Activated CD8-positive, alpha-beta memory T cell treated with anti-CD3 and anti-CD28 coated beads for 1 hour (primary cell): Measurements from ENCODE around the gene PIP5K1A.
A peak's percentile ranks its signal among the peaks of the same experiment; 100 is the strongest.
"Not testable (repeated sequence)": the region's sequence is repeated elsewhere in the genome, so short reads cannot be mapped to it uniquely, and the experiment has no call there.

Experiments used
- DNase-seq, 2 donors: peaks; one replicate each; pipeline ENCODE4 v3.0.0-alpha.2; 2020; ENCODE audit warnings: low read depth in 1 of 2; ENCODE audit errors: extremely low read depth in 1 of 2

The PIP5K1A gene, protein sequence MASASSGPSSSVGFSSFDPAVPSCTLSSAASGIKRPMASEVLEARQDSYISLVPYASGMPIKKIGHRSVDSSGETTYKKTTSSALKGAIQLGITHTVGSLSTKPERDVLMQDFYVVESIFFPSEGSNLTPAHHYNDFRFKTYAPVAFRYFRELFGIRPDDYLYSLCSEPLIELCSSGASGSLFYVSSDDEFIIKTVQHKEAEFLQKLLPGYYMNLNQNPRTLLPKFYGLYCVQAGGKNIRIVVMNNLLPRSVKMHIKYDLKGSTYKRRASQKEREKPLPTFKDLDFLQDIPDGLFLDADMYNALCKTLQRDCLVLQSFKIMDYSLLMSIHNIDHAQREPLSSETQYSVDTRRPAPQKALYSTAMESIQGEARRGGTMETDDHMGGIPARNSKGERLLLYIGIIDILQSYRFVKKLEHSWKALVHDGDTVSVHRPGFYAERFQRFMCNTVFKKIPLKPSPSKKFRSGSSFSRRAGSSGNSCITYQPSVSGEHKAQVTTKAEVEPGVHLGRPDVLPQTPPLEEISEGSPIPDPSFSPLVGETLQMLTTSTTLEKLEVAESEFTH

DNA sequence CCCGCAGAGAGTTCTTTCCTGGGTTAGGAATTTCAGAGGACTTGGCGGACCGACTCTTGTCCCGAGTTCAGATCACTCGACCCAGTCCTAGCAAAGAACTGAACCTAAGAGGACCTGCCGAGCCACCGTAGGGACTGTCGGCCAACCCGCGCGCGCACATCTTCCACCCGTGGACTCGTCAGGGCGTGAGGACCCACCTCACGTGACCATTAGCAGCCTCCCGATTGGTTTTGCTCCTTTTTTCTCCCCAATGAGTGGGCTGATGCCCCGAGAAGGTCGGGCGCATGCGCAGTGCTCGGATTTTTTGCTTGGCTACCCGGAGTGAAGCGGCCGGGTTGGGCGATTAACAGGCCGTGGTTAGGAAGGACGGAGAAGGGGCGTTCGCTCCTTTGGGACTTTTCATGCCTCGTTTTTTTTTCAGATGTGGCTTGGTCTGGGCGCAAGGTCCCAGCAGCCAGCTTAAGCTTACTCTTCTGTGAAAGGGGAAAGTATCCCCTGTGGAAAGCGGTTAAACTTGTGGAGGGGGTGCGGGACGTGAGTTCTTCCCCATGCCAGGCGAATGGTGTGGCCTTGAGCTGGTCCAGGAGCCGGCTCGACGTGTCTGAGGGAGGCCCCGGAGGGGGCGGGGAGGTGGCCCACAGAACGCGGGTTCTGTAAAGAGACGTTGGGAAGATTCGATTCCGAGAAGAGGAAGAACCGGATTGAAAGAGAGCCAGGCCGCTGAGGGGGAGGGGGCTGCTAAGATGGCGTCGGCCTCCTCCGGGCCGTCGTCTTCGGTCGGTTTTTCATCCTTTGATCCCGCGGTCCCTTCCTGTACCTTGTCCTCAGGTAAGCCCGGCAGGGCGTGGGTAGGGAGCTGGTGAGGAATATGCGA lies at the start of gene PIP5K1A:
Gene PIP5K1A (plus strand): TSS at position 299 of the 874 bp plus-strand sequence. CDS start 445 bp downstream, at position 744.
- DNase-seq = peak; percentile 99

DNA sequence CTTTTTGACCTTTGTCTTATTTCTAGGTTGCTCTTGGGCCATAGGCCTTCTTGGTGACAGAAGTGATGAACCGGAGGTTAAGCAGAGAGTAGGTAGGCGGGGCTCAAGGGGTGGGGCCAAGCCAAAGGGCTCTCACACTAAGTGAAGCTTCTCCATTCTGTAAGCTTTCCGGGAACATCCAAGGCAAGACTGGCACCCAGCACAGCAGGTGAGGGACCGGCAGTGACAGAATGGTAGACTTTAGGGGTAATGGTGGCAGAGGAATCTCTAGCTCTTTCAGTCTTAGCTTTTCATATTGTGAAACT lies 41.9 kb upstream of the PIP5K1A start, which contains the start of gene TNFAIP8L2:
Gene TNFAIP8L2 (plus strand): TSS at position 135 of the 305 bp plus-strand sequence. CDS start 2,049 bp downstream, outside the sequence.
- DNase-seq = peak; percentile 35 to 58

DNA sequence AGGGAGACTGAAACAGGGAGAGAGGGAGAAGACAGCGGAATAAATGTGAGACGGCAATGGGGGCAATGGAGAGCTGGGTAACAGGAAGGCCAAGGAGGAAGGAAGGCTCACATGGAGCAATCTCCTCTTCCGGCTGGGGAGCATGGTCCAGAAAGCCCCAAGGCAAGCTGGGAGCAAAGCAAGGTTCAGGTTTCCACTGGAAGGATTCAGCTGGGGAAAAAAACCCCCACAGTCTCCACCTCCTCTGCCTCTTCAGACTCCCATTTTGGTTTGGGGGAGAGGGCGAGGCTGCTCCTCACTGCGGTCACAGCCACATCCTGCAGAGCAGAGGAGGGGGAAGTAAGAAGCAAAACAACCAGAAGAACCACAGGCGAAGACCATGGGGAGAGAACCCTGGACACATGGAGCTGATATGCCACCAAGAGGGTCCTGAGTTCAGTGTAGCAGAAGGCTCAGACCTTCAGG lies 41.3 kb upstream of the PIP5K1A start:
- peak in 1 of 2 donors; percentile 33 for DNase-seq

DNA sequence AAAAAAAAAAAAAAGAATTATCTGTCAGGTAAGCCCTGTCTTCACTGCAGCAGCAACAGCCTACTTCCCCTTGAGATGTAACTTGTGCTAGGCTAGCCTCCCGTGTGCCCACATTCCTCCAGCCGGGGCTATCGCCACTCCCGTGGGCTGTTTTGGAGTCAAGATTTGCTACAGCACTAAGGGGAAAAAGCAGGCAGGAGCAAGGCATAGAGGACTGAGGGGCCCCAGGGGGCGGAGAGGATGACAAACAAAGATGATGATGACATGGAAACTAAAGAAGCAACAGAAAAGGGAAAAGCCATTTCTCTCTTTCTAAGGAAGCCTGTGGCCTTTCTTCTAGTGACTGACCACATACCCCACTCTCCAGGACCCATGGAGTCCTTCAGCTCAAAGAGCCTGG lies 40.0 kb upstream of the PIP5K1A start:
- DNase-seq = no peak

DNA sequence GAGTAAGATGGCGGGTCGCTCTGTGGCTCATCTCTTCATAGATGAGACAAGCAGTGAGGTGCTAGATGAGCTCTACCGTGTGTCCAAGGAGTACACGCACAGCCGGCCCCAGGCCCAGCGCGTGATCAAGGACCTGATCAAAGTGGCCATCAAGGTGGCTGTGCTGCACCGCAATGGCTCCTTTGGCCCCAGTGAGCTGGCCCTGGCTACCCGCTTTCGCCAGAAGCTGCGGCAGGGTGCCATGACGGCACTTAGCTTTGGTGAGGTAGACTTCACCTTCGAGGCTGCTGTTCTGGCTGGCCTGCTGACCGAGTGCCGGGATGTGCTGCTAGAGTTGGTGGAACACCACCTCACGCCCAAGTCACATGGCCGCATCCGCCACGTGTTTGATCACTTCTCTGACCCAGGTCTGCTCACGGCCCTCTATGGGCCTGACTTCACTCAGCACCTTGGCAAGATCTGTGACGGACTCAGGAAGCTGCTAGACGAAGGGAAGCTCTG lies 39.6 kb upstream of the PIP5K1A start:
- DNase-seq = no peak

DNA sequence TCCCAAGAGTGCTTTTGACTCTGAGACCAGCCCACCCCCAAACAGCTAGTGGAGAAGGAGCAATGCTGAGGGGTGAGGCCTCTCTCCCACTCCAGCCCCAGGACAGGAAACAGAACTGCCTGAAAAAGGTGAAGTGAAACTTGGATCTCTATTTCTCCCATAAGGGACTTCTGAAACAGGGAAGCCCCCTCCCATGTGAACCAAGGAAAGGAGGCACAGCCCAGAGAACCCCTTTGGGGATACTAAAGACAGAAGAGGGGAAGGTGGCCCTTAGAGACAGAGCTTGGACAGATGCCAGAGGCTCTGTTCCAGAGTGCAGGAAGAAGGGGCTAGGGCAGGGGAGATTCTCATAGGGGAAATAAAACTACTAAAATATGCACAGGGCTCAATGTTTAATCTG lies 39.0 kb upstream of the PIP5K1A start:
- no peak for DNase-seq

DNA sequence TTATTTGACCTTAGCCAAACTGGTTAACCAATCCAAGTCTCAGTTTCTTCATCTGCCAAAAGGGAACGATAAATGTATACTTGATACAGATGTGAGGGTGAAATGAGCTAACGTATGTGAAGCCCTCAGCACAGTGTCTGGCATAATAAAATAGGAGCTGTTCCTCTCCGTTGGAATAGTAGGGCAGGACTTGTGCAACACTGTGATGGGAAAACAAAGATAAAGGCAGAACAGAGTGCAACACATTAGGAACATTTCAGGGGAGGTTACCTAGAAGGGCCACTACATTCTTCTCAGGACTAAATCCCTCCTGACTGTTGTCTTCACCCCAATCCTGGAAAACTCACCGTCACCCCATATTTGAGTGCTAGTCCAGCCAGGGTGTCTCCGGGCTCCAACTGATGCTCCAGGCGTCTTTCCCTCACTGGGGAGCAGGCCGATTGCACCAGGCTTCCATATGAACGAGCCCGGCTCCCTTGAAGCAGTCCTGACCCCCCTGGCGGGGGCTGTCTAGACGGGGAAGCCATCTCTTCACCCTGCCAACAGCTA lies 33.5 kb upstream of the PIP5K1A start:
- DNase-seq = no peak

DNA sequence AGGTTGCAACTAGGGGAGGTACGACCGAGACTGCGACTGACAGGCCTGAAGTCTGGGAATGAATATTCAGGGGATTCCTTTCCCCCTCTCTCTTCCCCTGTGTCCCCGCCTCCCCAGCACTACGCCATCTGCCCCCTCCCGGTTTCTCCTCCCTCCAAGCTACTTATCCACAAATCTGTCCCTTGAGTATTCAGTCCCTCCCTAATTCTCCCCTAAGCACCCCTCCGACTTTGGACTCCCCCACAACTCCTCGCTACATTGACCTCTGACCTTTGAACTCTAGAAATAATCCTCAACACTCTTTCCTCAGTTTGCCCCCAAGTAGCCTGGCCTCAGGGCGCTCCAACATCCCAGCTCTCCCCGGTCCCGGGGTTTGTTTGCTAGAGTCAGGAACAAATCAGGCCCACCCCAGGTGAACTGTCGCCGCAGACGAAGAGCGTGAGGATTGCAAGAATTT lies 33.0 kb upstream of the PIP5K1A start:
- DNase-seq = no peak

DNA sequence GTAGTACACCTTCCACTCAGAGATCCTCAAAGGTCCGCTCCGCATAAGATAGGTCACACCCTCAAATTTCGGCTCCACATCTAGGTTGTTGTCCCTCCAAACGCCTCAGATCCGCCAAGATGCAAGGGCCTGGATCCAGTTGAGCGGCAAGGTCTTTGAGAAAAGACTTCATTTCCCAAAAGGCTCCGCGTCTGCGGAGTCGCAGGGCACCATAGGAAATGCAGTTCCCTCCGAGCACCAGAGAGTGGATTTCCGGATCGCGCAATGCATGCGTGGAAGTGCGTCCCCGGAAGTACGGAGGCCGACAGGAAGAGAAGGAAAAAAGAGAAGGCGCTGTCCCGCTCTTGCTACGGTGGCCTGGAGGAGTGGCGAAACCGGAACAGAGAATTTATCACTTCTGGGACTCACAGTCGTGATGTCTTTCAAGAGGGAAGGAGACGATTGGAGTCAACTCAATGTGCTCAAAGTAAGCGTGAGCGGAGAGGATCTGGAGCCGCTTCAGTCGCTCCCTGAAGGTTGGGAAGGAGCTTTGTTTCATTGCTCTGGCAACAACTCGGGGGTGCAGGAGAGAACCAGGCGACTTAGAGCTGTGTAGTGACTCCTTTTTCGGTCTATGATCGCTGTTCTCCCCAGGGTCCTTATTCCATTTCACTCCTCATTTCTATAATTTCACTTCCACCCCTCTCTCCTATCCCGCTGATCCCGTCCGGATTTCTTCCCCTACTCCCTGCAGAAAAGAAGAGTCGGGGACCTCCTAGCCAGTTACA lies 32.4 kb upstream of the PIP5K1A start, which contains the start of the genes LYSMD1 and SCNM1:
Gene LYSMD1 (minus strand): TSS at position 165 of the 767 bp plus-strand sequence. CDS start 644 bp downstream, outside the sequence.
Gene SCNM1 (plus strand): TSS at position 407 of the 767 bp plus-strand sequence. CDS start 9 bp downstream, at position 416.
- DNase-seq = peak; percentile 88 to 89

DNA sequence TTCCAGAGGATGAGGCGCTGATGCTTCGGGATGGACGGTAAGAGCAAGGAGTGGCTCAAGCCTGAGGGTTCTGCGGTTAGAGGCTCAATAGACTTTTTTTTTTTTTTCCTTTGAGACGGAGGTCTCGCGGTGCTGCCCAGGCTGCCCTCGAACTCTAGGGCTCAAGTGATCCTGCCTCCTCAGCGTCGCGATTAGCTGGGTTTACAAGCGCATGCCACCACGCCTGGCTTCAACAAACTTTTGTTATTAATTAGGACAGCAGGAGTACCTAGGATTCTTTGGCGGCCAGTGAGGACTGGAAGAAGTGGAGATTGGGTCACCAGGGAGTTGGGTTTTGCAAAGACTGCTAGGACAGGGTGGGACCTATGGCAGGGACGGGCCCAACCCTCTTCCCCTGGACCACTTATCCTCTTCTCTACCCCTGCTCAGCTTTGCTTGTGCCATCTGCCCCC lies 31.8 kb upstream of the PIP5K1A start:
- no peak for DNase-seq

DNA sequence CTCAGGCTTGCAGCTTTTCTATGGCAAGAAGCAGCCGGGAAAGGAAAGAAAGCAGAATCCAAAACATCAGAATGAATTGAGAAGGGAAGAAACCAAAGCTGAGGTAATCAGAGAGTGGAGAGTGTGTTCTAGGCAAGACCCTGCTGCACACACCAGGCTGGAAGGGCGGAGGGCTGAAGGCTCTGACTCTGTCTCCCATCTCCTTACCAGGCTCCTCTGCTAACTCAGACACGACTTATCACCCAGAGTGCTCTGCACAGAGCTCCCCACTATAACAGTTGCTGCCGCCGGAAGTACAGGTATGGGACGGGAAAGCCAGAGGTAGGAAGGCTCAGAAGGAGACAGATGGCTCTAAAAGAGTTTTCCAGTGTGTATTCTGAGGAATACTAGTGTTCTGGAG lies 31.2 kb upstream of the PIP5K1A start:
- no peak for DNase-seq

DNA sequence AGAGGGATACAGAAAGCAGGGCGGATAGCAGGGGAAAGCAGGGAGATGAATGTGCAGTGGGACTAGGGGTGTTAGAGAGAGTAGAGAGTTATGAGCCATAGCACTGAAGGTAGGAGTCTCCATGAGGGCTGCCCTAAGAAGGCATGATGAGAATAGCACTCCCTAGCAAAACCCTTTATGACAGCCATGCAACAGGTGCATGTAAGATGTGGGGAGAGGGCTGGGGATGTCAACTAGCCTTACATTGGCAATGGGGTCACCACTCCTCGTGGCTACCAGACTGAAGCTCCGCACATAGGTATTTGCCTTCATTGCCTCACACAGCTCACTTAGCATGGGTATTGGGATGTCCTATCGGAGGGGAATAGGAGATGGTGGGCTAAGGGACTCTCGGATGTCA lies 27.2 kb upstream of the PIP5K1A start:
- DNase-seq = no peak

DNA sequence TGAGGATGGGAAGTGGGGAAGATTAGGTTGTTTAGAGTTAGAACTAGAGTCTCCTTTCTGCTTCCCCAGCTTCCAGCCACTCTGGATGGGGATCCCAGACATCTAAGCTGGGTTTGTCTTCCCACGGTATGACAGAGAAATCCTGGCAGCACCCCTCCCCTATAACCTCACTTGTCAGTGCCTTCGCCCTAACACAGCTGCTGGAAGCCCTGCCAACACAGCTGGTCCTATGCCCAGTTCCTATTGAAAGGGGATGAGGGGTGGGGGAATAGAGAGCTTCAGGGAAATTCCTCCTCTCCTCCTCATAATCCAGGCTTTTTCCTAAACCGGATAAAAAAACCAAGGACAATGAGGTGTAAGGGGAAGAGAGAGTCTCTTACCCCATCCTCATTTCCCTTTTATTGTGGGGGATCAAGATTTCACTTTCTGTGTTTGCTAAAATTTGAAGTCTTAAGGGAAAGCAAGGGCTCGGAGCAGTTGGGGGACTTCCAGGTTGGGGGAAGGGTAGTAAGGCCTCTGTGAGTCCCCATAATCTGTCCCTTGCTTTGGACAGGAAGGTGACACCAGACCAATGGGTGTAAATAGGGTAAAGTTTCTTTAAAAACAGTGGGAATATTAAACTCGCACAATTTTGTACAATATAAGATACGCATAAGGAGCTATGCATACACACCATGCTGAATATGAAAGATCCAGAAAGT lies 23.2 kb upstream of the PIP5K1A start:
- no peak for DNase-seq

DNA sequence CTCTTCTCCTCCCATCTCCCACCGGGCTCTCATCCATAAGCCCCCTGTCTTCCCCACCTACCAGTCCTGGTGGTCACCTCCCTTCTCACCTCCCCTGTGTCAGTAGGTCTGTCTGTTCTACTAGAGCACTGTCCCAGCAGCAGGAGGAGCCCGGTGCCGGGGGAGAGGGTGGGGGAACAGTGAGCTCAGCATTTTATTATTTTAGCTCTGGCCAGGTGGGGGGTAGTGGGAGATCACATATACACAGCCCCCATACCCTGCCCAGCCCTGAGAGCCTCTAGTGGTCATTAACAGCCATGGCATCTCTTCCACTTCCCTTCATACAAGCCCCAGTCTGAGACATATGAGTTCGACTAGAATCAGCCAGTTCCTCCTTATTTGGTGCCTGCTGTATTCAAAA lies 22.5 kb upstream of the PIP5K1A start, which contains the start of gene TMOD4:
Gene TMOD4 (minus strand): TSS at position 119 of the 400 bp plus-strand sequence. CDS start 1,106 bp downstream, outside the sequence.
- no peak for DNase-seq

DNA sequence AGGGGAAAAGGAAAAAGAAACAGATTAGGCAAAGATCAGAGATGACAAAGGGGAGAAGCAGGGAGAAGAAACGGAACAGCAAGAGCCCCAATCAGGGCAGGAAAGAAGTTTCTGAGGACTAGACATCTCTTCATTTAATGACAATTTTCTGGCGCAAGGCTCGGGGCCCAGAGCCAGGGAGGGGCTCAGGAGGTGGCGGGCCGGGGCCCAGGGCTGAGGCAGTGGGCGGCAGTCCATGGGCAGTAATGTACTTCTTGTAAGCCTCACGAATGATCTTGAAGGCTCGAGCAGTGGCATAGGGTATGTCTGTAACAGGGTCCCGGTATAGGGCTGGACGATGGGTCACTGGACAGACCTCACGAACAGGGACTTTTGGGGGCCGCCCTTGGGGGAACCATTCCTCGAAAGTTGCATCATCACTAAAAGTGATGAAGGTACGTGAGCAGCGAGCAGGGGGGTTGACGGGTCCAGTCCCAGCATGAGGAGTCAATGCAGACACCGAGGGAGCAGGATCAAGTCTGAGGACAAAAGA lies 21.8 kb upstream of the PIP5K1A start:
- no peak for DNase-seq

DNA sequence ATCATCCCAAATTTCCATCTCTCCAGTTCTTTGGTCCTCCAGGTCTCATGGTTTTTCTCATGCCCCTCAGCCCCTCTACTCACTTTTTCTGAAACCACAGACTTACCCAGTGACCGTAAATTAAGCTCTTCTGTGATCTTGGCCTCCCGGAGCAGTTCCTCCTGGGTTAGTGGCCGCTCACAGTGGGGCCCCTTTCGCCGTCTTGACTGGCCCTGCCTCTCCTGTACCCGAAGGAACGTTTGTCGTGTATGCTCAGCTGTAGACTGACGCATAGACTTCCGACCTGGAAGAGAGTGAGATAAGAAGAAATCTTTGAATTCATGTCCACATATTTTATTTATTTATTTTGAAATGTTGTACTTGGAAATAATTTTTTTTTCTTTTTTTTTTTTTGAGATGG lies 14.1 kb upstream of the PIP5K1A start:
- DNase-seq = no peak

DNA sequence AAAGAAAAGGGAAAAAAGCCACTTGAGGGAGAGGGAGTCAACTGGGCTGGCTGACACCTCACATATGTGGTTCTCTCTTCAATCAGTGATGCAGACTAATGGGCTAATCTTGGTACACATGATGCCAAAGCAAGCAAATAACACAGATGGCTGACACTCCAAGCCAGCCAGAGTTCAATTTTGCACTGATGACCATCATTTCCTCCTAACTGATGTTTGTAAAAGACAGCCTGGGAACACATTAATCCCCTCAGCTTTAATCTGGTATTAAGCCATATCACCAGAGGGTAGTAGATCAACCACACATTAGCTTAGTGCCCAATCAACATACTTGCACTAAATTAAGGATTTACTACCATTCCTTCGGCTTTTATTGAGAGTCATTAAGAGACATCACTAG lies 11.1 kb upstream of the PIP5K1A start:
- no peak for DNase-seq

DNA sequence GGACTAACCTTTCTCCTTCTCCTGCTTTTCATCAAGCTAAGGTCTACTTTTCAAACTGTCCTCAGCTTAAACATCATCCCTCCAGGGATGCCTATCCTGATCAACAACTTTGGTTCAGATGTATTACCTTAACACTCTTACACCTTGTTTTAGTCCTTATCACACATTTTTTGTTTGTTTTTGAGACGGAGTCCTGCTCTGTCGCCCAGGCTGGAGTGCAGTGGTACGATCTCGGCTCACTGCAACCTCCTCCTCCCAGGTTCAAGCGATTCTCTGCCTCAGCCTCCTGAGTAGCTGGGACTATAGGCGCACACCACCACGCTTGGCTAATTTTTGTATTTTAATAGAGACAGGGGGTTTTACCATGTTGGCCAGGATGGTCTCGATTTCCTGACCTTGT lies 9.7 kb upstream of the PIP5K1A start:
- DNase-seq = not testable (repeated sequence)
